GM18873 (cell line): ENCODE results near the gene SLC35D3.
"Not testable (repeated sequence)": the region's sequence is repeated elsewhere in the genome, so short reads cannot be mapped to it uniquely, and the experiment has no call there.

ENCODE experiments used
- ATAC-seq: cut with Tn5 transposase; IDR thresholded peaks from one replicate; pipeline ENCODE4 v1.9.1; 2021; ENCODE audit warnings: mild to moderate bottlenecking, moderate library complexity, moderate number of reproducible peaks; ENCODE audit not compliant: unreplicated experiment, low FRiP score

The SLC35D3 gene

DNA sequence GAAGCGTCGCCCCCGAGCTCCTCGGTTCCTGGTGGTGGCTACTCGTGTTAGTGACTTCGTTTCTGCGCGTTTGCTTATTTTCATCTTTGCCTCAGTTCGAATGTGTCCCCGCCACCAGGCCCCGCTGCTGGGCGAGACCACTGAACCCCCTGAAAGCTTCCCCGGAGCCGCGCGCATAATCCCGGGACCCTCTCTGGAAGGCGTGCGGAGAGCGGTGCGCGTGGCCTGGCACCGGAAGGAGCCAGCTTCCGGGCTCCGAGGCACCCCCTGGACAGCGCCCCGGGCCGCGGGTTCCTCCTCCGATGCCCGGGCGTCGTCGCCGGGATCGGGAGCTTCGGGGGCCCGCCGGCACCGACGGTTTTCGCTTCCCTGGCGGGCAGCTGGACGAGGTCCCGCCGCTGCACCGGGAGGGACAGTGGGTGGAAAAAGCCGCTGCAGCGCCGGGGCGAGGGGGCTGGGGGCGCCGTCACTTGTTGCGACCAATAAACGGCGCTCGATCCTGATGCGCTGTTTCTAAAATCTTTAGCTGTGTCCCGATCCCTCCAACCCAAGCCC is 643 bp upstream of the SLC35D3 start:
- no peak for ATAC-seq

DNA sequence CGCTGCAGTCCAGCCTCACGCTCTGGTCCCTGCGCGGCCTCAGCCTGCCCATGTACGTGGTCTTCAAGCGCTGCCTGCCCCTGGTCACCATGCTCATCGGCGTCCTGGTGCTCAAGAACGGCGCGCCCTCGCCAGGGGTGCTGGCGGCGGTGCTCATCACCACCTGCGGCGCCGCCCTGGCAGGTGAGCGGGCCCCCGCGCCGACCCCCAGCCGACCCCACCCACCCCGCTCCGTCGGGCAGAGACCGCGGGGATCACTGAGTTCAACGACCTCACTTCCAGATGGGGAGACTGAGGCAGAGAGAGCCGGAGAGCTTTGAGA is 545 bp downstream of the SLC35D3 start:
- ATAC-seq, result no peak

DNA sequence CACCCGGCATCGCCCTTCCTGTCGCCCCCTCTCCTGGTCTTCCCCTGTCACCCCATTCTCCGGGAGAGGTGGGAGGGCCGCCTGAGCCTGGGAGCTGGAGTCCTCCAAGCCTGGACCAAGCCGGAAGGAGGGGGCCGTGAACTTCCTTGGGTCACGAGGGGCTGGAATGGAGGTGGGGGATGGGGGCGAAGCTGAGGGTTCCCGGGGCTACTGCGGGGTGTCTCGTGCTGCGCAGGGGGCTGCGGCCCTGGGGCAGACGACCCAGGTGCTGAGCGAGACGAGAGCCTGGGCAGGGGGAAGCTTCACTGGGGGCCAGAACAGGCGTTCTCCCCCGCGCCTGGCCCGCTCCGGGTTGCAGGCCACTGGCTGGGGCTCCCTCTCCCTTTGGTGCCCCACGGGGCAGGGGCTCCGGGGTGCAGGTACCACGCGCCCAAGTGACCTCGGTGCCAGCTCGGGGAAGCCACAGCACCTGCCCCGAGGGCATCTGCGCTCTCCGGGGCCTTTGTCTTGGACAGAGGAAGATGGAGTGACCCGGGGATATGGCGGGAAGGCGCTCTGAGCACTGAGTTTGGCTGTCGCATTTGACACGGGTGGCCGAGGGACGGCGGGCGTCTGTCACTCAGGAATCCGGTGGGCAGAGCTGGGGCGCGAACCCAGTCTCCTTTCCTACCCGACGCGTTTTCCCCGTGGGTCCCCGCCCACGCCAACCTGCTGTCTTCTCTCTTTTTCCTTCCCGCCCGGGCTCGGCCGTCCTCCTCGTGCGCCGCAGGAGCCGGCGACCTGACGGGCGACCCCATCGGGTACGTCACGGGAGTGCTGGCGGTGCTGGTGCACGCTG is 1.2 kb downstream of the SLC35D3 start:
- no peak for ATAC-seq

DNA sequence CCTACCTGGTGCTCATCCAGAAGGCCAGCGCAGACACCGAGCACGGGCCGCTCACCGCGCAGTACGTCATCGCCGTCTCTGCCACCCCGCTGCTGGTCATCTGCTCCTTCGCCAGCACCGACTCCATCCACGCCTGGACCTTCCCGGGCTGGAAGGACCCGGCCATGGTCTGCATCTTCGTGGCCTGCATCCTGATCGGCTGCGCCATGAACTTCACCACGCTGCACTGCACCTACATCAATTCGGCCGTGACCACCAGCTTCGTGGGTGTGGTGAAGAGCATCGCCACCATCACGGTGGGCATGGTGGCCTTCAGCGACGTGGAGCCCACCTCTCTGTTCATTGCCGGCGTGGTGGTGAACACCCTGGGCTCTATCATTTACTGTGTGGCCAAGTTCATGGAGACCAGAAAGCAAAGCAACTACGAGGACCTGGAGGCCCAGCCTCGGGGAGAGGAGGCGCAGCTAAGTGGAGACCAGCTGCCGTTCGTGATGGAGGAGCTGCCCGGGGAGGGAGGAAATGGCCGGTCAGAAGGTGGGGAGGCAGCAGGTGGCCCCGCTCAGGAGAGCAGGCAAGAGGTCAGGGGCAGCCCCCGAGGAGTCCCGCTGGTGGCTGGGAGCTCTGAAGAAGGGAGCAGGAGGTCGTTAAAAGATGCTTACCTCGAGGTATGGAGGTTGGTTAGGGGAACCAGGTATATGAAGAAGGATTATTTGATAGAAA is 2.0 kb downstream of the SLC35D3 start:
- ATAC-seq, result no peak

DNA sequence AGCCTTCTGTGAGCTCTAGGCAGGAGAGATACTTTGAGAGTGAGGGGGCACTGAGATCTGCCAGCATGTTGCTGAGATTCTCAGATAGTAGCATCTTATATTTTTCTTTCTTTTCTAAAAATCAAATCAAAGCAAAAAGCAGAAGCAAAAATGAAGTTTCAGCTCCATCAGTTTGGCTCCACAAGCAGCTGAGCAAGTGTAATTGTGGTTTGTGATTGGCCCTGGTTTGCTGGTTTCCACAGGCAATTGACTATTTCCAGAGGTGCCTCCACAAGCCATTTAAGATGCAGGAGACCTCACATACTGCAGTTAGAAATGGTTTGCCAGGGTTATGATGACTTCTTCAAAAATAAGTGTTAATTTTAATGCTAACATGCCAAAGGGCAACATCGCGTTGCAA is 4.3 kb downstream of the SLC35D3 start:
- ATAC-seq, result no peak

DNA sequence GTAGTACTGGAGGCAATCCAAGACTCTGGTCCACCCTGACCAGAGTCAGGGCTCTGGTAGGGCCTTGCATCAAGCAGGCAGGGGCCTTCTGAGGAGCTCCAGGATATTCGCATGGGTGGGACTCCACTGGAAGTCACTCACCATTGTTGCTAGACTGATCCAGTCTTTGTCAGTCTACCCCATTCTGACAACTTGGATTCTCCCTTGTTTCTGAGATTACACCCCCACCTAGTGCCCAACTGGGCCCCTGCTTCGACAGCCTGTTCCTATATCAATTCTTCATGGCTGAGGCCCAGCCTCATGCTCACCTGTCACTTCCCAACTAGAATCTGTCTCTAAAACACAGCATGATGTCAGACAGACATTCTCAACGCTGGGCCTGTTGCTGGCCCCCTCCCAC is 5.2 kb downstream of the SLC35D3 start:
- ATAC-seq, result no peak

DNA sequence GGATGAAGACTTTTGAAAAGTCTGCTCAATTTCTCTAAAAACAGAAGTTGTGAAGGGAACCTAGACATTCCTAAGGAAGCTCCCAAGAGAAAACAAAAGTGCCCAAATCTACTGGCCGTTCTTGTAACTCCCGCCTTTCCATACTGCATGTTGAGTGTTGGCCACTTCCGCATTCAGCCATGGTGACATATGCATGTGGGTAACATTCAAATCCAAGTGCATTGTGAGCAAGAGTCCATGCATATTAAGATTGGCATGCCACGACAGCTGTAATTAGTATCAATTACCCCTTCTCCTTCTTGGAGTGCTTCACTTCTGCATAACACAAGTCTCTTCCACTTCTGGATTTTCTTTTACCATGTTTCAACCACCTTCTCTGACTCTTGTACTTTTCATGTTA is 8.4 kb downstream of the SLC35D3 start:
- ATAC-seq, result no peak

DNA sequence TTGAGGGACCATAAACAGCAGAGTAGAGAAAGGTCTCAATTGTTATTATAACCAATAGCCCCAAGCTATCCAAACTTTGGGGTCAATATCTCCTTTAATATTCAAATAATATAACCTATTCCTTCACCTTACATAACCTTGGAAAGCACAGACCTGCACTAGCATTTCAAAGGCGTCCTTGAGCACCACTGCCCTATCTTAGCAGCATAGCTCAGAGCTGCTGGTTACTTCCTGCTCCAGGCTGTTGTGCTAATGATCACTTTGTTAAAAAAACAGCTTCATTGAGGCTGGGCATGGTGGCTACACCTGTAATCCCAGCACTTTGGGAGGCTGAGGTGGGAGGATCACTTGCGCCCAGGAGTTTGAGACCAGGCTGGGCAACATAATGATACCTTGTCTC is 10.5 kb downstream of the SLC35D3 start:
- no peak for ATAC-seq

DNA sequence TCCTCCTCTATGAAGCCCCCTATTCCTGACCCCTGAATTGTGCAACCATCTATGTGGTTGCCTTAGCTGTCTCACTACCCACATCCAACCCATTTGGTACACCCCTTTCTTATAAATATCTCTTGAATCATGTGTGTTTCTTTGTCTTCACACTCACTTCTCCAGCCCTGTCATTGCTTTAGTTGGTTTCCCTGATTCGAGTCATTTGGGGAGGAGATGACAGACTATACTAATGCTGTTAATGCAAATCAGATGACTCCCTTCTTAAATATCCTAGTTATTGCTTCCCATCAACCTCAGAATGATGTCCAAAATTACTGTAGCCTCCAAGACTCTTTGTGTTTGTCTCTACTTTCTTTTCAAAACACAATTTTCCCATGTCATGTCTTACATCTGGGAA is 23.0 kb downstream of the SLC35D3 start:
- ATAC-seq, result no peak

DNA sequence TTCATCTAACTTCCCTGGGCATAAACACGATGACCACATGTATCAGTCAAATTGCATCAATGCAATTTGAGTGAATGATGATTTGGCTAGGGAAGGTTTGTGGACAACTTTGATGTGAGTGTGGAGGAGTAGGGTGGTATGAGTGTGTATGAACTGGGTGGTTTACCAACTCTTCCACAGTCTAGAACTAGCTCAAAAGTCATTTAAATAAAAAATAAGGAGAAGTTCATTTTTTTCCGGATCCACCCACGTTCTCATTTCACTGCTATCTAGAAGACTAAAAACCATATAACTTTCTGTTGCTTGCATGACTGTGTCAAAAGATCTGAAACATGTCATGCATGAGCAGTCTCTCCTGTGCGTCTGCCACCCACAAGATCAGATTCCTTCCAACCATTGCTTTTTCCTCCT is 23.6 kb downstream of the SLC35D3 start:
- no peak for ATAC-seq

DNA sequence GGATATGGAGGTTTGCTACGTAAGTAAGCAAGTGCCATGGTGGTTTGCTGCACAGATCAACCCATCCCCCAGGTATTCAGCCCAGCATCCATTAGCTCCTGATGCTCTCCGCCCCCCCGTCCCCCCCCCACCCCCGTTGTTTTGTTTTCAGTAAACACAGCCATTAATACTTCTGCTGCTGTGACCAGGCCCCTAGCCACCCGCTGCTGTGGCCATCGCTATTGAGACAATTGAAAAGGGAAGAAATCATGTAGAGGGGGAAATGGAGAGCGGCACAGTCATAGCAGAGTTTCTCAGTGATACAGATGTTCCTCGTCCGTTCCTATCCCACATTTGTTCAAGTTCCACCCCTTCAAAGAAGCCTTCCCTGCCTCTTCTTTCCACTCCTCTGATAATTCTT is 24.9 kb downstream of the SLC35D3 start:
- ATAC-seq, result no peak

DNA sequence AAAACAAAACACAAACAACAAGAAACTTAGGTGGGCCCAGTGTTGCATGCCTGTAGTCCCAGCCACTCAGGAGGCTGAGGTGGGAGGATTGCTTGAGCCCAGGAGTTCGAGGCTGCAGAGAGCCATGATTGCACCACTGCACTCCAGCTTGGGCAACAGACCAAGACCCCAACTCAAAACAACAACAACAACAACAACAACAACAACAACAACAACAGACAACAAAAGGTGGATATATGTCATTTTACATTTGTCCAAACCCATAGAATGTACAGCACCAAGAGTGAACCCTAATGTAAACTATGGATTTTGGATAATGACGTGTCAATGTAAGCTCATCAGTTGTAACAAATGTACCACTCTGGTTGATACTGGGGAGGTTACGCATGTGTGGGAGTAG is 27.9 kb downstream of the SLC35D3 start:
- not testable (repeated sequence) for ATAC-seq

DNA sequence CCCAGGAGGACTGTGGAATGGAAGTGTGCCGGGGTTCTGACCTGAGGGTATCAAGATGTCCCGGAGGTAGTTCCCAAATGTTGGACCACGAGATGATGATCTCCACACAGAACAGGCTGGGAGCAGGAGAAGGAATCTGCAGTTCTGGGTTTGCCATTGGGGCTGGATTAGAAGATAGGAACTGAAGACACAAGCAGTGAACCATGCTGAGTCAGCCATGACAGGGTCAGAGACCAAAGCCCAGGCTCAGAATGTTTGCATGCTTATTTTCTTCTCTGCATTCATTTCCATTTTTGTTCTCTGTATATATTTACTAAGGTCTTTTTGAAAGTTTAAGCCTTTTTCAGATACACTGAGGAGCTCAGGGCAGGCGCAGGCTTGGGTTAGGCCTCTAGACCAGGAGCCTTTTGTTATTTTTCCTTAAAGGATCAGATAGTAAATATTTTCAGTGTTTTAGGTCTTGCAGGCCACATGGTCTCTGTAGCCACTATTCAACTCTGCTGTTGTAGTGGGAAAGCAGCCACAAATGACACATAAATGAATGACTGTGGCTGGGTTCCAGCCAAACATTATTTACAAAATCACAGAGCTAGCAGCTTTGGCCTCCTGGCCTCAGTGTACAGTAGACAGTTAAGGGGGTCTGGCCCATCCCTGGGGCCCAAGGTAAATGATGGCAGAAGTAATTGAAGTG is 28.5 kb downstream of the SLC35D3 start:
- ATAC-seq, result no peak

DNA sequence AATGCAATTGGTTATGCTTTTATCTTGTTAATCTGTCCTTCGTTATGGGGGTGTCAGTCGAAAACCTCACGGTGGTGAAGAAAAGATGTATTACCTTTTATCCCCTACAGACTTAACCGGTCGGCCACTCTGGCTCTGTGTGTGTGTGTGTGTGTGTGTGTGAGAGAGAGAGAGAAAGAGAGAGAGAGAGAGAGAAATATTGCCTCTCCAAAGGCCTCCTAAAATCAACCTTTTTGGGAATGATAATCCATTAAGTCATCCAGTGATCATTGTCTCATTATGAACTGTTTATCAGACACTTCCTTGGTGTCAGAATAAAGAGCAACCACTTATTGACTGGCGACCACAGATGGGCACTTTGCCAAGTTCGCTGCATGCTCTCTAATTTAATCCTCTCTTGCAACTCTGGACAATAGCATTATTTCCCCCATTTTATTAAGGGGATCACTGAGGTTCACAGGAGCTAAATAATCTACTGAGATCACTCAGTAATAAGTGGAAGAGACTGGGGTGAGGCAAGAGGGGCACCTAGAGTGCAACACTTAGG is 30.7 kb downstream of the SLC35D3 start:
- ATAC-seq, result no peak

DNA sequence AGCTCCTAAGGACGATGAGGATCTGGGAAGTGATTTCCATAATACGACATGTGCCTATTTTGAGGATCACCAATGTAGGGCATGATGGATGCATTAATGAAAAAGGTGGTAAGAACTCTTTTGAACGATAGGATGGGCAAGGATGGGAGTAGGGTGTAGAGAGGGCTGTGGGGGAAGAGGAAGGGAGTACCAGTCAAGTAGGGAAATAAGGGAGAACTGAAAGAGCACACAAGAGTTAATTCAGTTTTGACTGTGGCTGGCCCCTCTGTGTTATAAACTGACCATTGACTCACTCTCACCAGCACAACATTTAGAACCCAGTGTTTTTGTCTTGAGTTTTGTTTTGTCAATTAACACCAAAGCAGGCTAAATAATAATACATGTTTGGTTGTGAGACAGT is 33.0 kb downstream of the SLC35D3 start:
- ATAC-seq, result no peak

DNA sequence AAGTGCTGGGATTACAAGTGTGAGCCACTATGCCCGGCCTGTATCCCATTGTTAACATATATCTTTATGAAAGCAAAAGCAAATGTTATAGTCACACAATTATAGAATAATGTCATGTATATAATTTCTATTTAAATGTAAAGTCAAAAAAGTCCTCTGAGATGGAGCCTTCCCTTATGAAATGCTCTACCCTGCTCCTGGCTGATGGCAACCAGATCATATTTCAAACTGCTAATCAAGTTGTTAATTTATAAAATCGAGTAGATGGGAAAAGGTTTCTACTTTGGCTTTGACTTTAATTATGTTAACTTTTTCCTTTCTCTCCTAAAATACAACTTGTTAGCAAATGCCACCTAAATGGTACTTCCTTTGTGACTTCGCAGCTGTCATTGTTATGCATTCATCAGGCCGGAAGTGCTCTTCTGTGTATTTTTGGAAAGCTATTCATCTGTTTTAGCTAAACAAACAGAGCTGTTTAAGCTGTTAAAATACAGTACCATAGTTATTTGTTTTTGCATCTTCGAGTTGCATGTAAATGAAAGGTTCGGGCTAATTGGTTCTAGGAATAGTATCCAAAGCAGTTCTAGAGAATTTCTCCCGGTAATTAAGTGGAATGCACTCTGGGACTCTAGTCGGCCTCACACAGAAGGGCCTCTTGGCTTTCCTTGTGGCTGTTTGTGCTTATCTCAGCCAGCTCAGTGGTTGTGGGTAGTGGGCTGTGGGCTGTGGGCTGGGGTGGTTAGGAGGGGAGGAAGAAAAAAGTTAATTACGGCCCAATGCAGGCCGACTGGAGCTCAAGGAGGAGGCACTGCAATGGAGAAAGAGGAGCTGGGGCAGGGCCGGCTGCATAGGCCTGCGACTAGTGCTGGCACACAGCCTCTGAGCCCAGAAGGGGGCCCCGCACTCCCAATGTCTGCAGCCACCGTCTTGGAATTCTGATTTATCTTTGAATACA is 34.8 kb downstream of the SLC35D3 start:
- ATAC-seq, result no peak

DNA sequence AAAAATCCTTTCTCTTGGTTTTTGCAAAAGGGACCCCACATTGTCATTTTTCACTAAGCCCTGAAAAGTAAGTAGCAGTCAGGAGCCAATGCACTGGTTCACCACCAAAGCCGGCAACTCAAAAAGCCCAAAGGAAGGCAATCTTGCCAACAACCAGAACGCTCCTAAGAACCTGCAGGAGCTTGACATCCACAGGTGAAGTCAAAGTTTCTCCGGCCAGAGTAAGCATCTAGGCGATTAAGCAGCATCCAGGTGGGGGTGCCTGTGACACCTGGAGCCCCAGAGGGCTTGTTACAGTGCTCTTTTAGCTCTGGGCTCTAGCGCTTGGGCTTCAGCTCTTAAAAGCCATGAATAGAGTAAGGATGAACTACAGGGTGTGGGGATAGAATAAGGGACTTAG is 36.1 kb downstream of the SLC35D3 start:
- no peak for ATAC-seq

DNA sequence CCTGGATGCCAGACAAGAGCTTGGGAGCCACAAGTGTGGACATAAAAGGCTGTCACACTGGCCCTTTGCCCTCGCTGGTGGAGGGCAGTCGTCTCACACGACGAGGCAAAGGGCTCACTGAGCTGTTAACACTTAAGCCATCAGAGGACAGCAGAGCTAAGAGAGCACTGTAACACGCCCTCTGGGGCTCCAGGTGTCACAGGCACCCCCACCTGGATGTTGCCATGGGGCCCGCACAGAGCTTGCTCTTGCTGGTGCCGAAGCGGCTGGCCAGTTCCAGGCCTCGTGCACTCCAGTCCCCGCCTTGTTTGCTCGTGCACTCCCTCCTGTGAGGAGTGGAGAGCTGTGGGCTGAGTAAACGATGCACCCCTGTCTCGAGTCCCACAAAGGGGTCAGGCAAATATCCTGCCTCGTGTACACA is 37.4 kb downstream of the SLC35D3 start:
- no peak for ATAC-seq

DNA sequence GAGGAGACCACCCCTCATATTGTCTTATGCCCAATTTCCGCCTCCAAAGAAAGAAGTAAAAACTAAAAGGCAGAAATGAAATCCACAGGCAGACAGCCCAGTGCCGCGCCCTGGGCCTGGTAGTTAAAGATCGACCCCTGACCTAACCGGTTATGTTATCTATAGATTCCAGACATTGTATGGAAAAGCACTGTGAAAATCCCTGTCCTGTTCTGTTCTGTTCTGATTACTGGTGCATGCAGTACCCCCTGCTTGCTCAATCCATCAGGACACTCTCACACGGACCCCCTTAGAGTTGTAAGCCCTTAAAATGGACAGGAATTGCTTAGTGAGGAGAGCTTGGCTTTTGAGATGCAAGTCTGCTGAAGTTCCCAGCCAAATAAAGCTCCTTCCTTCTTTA is 37.8 kb downstream of the SLC35D3 start:
- not testable (repeated sequence) for ATAC-seq

DNA sequence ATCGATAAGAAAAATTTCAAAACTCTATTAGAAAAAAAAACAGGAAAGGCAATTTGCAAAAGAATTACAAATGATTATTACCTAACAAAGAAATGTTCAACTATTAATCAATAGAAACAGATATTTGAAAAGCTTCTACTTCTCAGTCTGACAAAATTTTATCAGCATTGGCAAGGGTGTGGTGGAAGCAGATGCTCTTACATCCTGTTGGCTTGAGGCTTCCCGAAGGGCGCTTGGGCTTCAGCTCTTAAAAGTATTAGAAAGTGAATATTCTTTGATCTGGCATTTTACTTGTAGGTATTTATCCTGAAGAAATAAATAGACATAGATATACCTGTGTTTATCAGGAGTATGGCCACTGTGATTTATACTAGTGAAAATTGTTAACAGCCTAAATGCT is 38.7 kb downstream of the SLC35D3 start:
- ATAC-seq, result no peak
